Uterus (tissue), 2 donors: ENCODE results near the gene ARMH1.

Source experiments
- POLR2A ChIP-seq, 2 donors: fragments of 450-650 bp; IDR thresholded peaks; one replicate each; pipeline ENCODE4 v1.6.1; 2016; ENCODE audit warnings: antibody characterized with exemption in 2 of 2, mild to moderate bottlenecking in 1 of 2, moderate library complexity in 1 of 2
- TF ChIP-seq, protein P1 (sequence below), 4 experiments: fragments of 200-600 bp in 2 of 4; fragments of 450-650 bp in 2 of 4; sonication (generic) in 2 of 4; IDR thresholded peaks; one replicate each; pipeline ENCODE4 v1.5.1; 2016 to 2019; ENCODE audit warnings: antibody characterized with exemption in 4 of 4, mild to moderate bottlenecking in 2 of 4, moderate library complexity in 1 of 4

DNA sequence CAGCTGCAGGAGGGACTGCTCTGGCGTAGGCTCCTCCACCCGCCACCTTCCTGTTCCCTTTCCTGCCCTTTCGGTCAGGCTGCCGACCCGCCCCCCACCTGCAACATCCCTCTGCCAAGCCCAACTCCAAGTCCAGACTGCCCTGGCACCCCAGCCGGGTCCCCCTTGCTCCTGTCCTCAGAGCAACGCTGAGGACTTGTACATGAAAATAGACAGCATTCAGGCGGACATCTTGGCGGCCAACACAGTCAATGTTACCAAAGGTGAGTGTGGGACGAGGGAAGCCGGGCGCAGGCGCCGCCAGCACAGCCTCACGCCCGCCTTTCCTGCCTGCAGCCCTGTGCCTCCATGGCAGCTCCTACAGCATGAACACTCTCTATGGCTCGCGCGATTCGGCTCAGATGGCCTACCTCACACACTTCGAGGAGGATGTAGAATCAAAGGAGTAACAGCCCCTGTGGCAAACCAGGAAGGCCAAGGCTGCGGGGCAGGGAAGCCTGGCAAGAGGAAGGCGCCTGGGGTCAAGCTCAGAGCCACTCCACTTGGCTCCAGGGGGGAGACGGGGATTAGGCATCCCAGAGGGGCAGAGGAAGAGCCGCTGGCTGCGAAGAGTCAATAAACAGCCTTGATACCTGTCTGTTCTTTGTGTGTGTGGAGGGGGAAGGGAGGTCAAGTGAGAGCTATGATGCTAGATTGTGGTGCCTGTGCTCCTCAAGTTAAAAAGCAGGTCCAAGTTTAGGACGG lies 50.6 kb downstream of the ARMH1 start:
- TF ChIP-seq, protein P1, sequence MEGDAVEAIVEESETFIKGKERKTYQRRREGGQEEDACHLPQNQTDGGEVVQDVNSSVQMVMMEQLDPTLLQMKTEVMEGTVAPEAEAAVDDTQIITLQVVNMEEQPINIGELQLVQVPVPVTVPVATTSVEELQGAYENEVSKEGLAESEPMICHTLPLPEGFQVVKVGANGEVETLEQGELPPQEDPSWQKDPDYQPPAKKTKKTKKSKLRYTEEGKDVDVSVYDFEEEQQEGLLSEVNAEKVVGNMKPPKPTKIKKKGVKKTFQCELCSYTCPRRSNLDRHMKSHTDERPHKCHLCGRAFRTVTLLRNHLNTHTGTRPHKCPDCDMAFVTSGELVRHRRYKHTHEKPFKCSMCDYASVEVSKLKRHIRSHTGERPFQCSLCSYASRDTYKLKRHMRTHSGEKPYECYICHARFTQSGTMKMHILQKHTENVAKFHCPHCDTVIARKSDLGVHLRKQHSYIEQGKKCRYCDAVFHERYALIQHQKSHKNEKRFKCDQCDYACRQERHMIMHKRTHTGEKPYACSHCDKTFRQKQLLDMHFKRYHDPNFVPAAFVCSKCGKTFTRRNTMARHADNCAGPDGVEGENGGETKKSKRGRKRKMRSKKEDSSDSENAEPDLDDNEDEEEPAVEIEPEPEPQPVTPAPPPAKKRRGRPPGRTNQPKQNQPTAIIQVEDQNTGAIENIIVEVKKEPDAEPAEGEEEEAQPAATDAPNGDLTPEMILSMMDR (IDR thresholded peaks at IDR 0.05) = no peak
- TF ChIP-seq POLR2A (IDR thresholded peaks at IDR 0.05) = no peak
